Neural cell (in vitro differentiated cells): Measurements from ENCODE around the gene OR10D3. TPM values are rescaled to one million over a fixed set of nuclear protein-coding genes. Genes with fewer than 3 reads are reported as not detected.

Experiments
- H2AFZ ChIP-seq: fragments of 200-600, 300-800 bp; sonication (generic), shearing (Covaris generic); 2 replicates; pipeline ENCODE4 v1.6.0; 2014; ENCODE audit warnings: low read depth, mild to moderate bottlenecking, antibody characterized with exemption, low read length, moderate library complexity
- H3F3A ChIP-seq: fragments of 200-600 bp; shearing (Covaris generic); 2 replicates; pipeline ENCODE4 v1.6.1; 2016; ENCODE audit warnings: mild to moderate bottlenecking, moderate library complexity, mixed read lengths, antibody characterized with exemption, low read length; ENCODE audit not compliant: insufficient read depth, poor library complexity, severe bottlenecking
- H3K27ac ChIP-seq: fragments of 200-600, 300-800 bp; sonication (generic), shearing (Covaris generic); 2 replicates; pipeline ENCODE4 v1.5.1; 2014; ENCODE audit warnings: mild to moderate bottlenecking, low read length, moderate library complexity
- H3K27me3 ChIP-seq: fragments of 300-800, 200-600 bp; sonication (generic), shearing (Covaris generic); 2 replicates; pipeline ENCODE4 v1.6.0; 2014; ENCODE audit warnings: mild to moderate bottlenecking, low read depth, low read length, moderate library complexity; ENCODE audit not compliant: insufficient read depth
- H3K36me3 ChIP-seq: fragments of 300-800, 200-600 bp; sonication (generic), shearing (Covaris generic); 2 replicates; pipeline ENCODE4 v1.5.1; 2014; ENCODE audit warnings: mild to moderate bottlenecking, antibody characterized with exemption, low read length, moderate library complexity; ENCODE audit not compliant: insufficient read depth
- H3K4me2 ChIP-seq: fragments of 300-800, 200-600 bp; sonication (generic), shearing (Covaris generic); 2 replicates; pipeline ENCODE4 v1.6.0; 2014; ENCODE audit warnings: mild to moderate bottlenecking, low read length
- H3K4me3 ChIP-seq: fragments of 300-800, 200-600 bp; sonication (generic), shearing (Covaris generic); 2 replicates; pipeline ENCODE4 v1.5.1; 2014; ENCODE audit warnings: mild to moderate bottlenecking, low read length, moderate library complexity
- H3K79me2 ChIP-seq: fragments of 200-600 bp; shearing (Covaris generic); replicated peaks from 2 replicates; pipeline ENCODE4 v1.6.0; 2014; ENCODE audit warnings: mild to moderate bottlenecking, low read length, moderate library complexity; ENCODE audit not compliant: insufficient read depth
- H3K9ac ChIP-seq: fragments of 300-800, 200-600 bp; sonication (generic), shearing (Covaris generic); 2 replicates; pipeline ENCODE4 v1.6.1; 2016; ENCODE audit warnings: mild to moderate bottlenecking, low read length, mixed read lengths
- H3K9me2 ChIP-seq: fragments of 200-600 bp; shearing (Covaris generic); 2 replicates; pipeline ENCODE4 v1.6.1; 2016; ENCODE audit warnings: mild to moderate bottlenecking, low read length, mixed read lengths; ENCODE audit not compliant: insufficient read depth
- H3K9me3 ChIP-seq: fragments of 200-600, 300-800 bp; sonication (generic), shearing (Covaris generic); 2 replicates; pipeline ENCODE4 v1.6.1; 2016; ENCODE audit warnings: mild to moderate bottlenecking, mixed run types, low read length, moderate library complexity, mixed read lengths
- H4K20me1 ChIP-seq: fragments of 200-600 bp; shearing (Covaris generic); 2 replicates; pipeline ENCODE4 v1.6.1; 2016; ENCODE audit warnings: mild to moderate bottlenecking, mixed run types; ENCODE audit not compliant: insufficient read depth
- EP300 ChIP-seq: fragments of 450-650 bp; conservative IDR thresholded peaks from 2 replicates; pipeline ENCODE4 v1.6.1; 2014; ENCODE audit warnings: antibody characterized with exemption, mild to moderate bottlenecking, moderate library complexity; ENCODE audit not compliant: poor library complexity, severe bottlenecking
- EZH2 ChIP-seq: fragments of 200-600, 300-800 bp; shearing (Covaris generic), sonication (generic); IDR thresholded peaks from 2 replicates; pipeline ENCODE4 v1.6.1; 2014; ENCODE audit warnings: antibody characterized with exemption, low read length, borderline replicate concordance, mild to moderate bottlenecking; ENCODE audit not compliant: insufficient read depth, poor library complexity, severe bottlenecking
- MXI1 ChIP-seq: fragments of 450-650 bp; conservative IDR thresholded peaks from 2 replicates; pipeline ENCODE4 v1.6.1; 2014; ENCODE audit warnings: antibody characterized with exemption, mild to moderate bottlenecking; ENCODE audit not compliant: poor library complexity, severe bottlenecking
- POLR2AphosphoS5 ChIP-seq: IDR thresholded peaks from 2 replicates; pipeline ENCODE4 v1.6.1; 2012
- RAD21 ChIP-seq: fragments of 450-650 bp; conservative IDR thresholded peaks from 2 replicates; pipeline ENCODE4 v1.6.1; 2014; ENCODE audit warnings: antibody characterized with exemption, mild to moderate bottlenecking, moderate library complexity
- SMC3 ChIP-seq: fragments of 450-650 bp; conservative IDR thresholded peaks from 2 replicates; pipeline ENCODE4 v1.6.1; 2014; ENCODE audit warnings: antibody characterized with exemption, mild to moderate bottlenecking, moderate library complexity; ENCODE audit not compliant: poor library complexity
- TAF1 ChIP-seq: IDR thresholded peaks from 2 replicates; pipeline ENCODE4 v1.6.1; 2012; ENCODE audit warnings: low read depth
- polyA plus RNA-seq: library from polyadenylated mRNA; depleted of rRNA; stranded (reverse); fragments of >200 nt; gene quantifications from 2 replicates; pipeline ENCODE4 v1.2.3, GENCODE V29; 2014
- TF ChIP-seq, protein P1 (sequence below): fragments of 450-650 bp; IDR thresholded peaks from 2 replicates; pipeline ENCODE4 v1.5.1; 2014; ENCODE audit warnings: antibody characterized with exemption, mild to moderate bottlenecking, moderate library complexity; ENCODE audit not compliant: poor library complexity, severe bottlenecking
- TF ChIP-seq, protein P2 (sequence below): IDR thresholded peaks from 2 replicates; pipeline ENCODE4 v1.6.1; 2012; ENCODE audit warnings: borderline replicate concordance

OR10D3 gene
- polyA plus RNA-seq, 1 donor from 2014 or later: not detected

DNA sequence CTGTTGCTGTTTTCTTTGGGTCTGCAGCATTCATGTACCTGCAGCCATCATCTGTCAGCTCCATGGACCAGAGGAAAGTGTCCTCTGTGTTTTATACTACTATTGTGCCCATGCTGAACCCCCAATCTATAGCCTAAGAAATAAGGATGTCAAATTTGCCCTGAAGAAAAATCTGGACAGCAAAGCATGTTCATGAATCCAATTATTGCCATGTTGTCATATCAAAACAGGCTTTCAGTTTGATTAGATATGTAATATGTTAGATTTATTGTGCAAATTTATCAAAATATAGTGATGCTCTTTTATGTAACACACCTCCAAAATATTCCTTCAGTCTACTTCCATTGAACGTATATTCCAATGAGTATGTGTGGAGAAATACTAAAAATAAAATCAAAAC lies 42.3 kb downstream of the OR10D3 start:
- TF ChIP-seq POLR2AphosphoS5: no peak
- no peak for TF ChIP-seq MXI1
- TF ChIP-seq SMC3: no peak
- TF ChIP-seq, protein P1, sequence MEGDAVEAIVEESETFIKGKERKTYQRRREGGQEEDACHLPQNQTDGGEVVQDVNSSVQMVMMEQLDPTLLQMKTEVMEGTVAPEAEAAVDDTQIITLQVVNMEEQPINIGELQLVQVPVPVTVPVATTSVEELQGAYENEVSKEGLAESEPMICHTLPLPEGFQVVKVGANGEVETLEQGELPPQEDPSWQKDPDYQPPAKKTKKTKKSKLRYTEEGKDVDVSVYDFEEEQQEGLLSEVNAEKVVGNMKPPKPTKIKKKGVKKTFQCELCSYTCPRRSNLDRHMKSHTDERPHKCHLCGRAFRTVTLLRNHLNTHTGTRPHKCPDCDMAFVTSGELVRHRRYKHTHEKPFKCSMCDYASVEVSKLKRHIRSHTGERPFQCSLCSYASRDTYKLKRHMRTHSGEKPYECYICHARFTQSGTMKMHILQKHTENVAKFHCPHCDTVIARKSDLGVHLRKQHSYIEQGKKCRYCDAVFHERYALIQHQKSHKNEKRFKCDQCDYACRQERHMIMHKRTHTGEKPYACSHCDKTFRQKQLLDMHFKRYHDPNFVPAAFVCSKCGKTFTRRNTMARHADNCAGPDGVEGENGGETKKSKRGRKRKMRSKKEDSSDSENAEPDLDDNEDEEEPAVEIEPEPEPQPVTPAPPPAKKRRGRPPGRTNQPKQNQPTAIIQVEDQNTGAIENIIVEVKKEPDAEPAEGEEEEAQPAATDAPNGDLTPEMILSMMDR: no peak
- TF ChIP-seq TAF1: no peak
- no peak for TF ChIP-seq RAD21
- TF ChIP-seq EP300: no peak
- TF ChIP-seq, protein P2, sequence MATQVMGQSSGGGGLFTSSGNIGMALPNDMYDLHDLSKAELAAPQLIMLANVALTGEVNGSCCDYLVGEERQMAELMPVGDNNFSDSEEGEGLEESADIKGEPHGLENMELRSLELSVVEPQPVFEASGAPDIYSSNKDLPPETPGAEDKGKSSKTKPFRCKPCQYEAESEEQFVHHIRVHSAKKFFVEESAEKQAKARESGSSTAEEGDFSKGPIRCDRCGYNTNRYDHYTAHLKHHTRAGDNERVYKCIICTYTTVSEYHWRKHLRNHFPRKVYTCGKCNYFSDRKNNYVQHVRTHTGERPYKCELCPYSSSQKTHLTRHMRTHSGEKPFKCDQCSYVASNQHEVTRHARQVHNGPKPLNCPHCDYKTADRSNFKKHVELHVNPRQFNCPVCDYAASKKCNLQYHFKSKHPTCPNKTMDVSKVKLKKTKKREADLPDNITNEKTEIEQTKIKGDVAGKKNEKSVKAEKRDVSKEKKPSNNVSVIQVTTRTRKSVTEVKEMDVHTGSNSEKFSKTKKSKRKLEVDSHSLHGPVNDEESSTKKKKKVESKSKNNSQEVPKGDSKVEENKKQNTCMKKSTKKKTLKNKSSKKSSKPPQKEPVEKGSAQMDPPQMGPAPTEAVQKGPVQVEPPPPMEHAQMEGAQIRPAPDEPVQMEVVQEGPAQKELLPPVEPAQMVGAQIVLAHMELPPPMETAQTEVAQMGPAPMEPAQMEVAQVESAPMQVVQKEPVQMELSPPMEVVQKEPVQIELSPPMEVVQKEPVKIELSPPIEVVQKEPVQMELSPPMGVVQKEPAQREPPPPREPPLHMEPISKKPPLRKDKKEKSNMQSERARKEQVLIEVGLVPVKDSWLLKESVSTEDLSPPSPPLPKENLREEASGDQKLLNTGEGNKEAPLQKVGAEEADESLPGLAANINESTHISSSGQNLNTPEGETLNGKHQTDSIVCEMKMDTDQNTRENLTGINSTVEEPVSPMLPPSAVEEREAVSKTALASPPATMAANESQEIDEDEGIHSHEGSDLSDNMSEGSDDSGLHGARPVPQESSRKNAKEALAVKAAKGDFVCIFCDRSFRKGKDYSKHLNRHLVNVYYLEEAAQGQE: no peak
- no peak for TF ChIP-seq EZH2
- no peak overlapping the region for H3K4me2 ChIP-seq
- no peaks in the 10 kb centered on the region for H3K36me3 ChIP-seq
- no peaks in the 10 kb centered on the region for H3K9me3 ChIP-seq
- H2AFZ ChIP-seq: no peak overlapping the region
- H3K9ac ChIP-seq: no peak overlapping the region
- no peaks in the 10 kb centered on the region for H3K27me3 ChIP-seq
- H4K20me1 ChIP-seq: no peaks in the 10 kb centered on the region
- no peaks in the 10 kb centered on the region for H3K9me2 ChIP-seq
- no peaks in the 10 kb centered on the region for H3K79me2 ChIP-seq
- no peak overlapping the region for H3K27ac ChIP-seq
- no peaks in the 10 kb centered on the region for H3F3A ChIP-seq
- H3K4me3 ChIP-seq: no peak overlapping the region

GRCh38 chr11:124233376-124233775 lies 50.2 kb downstream of the OR10D3 start:
- Histone ChIP-seq H4K20me1 (no peaks in the 10 kb centered on the region), H3K9ac (no peak overlapping the region), H3F3A (no peaks in the 10 kb centered on the region), H3K27ac (no peak overlapping the region), H3K4me2 (no peak overlapping the region), H3K9me2 (no peaks in the 10 kb centered on the region), H2AFZ (no peak overlapping the region), H3K4me3 (no peak overlapping the region), H3K36me3 (no peaks in the 10 kb centered on the region), H3K9me3 (no peaks in the 10 kb centered on the region), H3K27me3 (no peaks in the 10 kb centered on the region), H3K79me2 (no peaks in the 10 kb centered on the region)
- TF ChIP-seq EP300 (no peak), POLR2AphosphoS5 (no peak), MXI1 (no peak)
- TF ChIP-seq, protein P1: no peak
- TF ChIP-seq, protein P2: no peak
